ENCODE data around the gene EPS8. TPM values are rescaled to one million over a fixed set of nuclear protein-coding genes. Genes with fewer than 3 reads are reported as not detected.

The EPS8 gene
- total RNA-seq, 1 donor from 2014 or later: 35.3 TPM

DNA sequence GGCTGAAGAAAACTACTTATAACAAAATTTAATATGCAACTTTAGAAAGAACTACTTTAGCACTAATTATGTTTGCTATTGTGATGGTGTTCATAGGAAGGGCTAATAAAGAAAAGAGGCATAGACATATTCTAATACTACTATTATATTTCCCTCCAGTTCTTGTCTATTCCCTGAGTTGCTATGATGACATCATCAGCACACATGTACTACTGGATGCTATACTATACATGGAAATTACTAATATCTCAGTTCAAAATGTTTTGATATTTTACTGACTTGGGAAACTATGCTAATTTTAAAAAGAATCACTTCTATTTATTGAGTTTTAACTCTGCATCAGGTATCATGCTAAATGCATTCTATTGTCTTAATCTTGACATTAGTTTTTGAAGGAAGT, 101.6 kb downstream of the EPS8 start:
- no peak for FAIRE-seq
- TF ChIP-seq, protein P1, sequence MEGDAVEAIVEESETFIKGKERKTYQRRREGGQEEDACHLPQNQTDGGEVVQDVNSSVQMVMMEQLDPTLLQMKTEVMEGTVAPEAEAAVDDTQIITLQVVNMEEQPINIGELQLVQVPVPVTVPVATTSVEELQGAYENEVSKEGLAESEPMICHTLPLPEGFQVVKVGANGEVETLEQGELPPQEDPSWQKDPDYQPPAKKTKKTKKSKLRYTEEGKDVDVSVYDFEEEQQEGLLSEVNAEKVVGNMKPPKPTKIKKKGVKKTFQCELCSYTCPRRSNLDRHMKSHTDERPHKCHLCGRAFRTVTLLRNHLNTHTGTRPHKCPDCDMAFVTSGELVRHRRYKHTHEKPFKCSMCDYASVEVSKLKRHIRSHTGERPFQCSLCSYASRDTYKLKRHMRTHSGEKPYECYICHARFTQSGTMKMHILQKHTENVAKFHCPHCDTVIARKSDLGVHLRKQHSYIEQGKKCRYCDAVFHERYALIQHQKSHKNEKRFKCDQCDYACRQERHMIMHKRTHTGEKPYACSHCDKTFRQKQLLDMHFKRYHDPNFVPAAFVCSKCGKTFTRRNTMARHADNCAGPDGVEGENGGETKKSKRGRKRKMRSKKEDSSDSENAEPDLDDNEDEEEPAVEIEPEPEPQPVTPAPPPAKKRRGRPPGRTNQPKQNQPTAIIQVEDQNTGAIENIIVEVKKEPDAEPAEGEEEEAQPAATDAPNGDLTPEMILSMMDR (IDR thresholded peaks at IDR 0.05; ENCODE audit: insufficient read depth, low read length, severe bottlenecking): no peak
- DNase-seq (ENCODE audit: low read depth): no peak
- Histone ChIP-seq H3K36me3 (ENCODE audit: control insufficient read depth, insufficient read depth, low read length) (no peaks in the 10 kb centered on the region), H3K4me3 (ENCODE audit: low read depth, low read length) (no peak overlapping the region), H3K27me3 (ENCODE audit: control insufficient read depth, insufficient read depth, low read length) (no peaks in the 10 kb centered on the region)

DNA sequence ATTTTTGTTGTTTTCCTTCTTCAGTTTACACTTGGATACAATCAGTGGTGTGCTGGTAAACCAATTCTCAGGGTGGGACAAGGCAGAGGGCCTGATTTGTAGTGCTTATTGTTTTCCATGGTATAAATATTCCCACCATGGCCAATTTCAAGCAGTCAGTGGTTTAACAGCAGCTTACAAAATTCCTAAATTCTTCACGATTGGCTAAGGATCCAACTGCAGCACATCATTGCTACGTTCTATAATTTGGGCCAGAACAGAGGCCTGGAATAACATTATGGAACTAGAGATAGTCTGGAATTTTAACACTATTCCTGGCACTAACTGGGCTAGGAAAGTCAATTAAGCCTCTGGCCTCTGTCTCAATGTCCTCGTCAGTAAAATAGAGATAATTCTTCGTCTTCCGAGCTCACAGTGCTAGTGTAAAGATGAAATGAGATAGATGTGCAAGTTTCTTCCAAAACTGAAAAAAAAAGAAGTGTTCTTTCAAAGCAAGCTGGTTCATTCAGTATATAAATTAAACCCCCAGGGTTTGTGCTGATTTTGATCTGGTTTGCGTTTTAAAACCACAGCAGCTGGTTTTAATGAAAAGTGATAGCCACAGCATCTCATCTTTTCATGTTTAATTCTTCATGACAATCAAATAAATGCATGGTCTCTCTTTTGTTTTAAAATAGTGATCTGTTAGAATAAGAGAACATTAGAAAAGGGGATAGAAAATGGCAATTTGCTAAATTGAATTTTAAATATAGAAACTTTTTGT, 104.1 kb downstream of the EPS8 start:
- FAIRE-seq (no peak), DNase-seq (ENCODE audit: low read depth) (no peak)
- Histone ChIP-seq H3K36me3 (ENCODE audit: control insufficient read depth, insufficient read depth, low read length) (no peaks in the 10 kb centered on the region), H3K27me3 (ENCODE audit: control insufficient read depth, insufficient read depth, low read length) (no peaks in the 10 kb centered on the region), H3K4me3 (ENCODE audit: low read depth, low read length) (no peak overlapping the region)
- TF ChIP-seq, protein P1 (IDR thresholded peaks at IDR 0.05; ENCODE audit: insufficient read depth, low read length, severe bottlenecking): no peak

DNA sequence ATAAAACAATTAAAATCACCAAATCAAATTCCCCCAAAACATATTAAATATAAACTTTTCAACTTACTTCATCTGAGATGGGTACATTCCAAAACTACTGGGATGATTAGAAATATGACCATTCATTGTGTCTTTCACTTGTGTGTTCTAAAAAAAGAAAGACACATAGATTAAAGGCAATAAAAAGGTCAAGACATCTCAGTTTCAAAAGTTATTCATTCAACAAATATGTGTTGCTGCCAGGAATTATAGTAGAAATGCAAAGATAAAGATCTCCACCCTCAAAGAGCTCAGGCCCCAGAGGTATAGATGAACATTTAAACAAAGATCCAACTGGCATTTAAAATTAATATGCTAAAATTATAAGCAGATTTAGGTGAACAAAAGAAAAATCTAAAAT, 106.4 kb downstream of the EPS8 start:
- Histone ChIP-seq H3K36me3 (ENCODE audit: control insufficient read depth, insufficient read depth, low read length) (no peaks in the 10 kb centered on the region), H3K4me3 (ENCODE audit: low read depth, low read length) (no peak overlapping the region), H3K27me3 (ENCODE audit: control insufficient read depth, insufficient read depth, low read length) (no peaks in the 10 kb centered on the region)
- FAIRE-seq (no peak), DNase-seq (ENCODE audit: low read depth) (no peak)
- TF ChIP-seq, protein P1 (IDR thresholded peaks at IDR 0.05; ENCODE audit: insufficient read depth, low read length, severe bottlenecking): no peak

DNA sequence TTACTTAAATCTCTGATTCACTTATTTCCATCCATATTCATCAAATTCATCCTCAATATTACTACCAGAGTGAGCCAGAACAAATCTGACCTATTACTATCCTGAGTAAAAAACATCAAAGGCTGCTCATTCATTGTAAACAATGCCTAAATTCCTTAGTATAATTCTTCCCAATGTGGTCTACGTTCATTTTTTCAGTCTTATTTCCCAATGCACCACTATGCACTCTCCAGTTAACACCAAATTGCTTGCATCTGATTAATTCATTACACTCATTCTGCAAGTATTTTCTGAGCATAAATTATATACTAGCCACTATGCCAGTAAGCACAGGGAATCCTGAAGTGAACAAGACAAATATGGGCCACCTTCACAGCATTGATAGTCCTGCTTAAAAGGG, 110.0 kb downstream of the EPS8 start:
- TF ChIP-seq, protein P1 (IDR thresholded peaks at IDR 0.05; ENCODE audit: insufficient read depth, low read length, severe bottlenecking): no peak
- no peaks in the 10 kb centered on the region for H3K27me3 ChIP-seq (ENCODE audit: control insufficient read depth, insufficient read depth, low read length)
- H3K36me3 ChIP-seq (ENCODE audit: control insufficient read depth, insufficient read depth, low read length): no peaks in the 10 kb centered on the region
- FAIRE-seq (no peak), DNase-seq (ENCODE audit: low read depth) (no peak)
- H3K4me3 ChIP-seq (ENCODE audit: low read depth, low read length): no peak overlapping the region

DNA sequence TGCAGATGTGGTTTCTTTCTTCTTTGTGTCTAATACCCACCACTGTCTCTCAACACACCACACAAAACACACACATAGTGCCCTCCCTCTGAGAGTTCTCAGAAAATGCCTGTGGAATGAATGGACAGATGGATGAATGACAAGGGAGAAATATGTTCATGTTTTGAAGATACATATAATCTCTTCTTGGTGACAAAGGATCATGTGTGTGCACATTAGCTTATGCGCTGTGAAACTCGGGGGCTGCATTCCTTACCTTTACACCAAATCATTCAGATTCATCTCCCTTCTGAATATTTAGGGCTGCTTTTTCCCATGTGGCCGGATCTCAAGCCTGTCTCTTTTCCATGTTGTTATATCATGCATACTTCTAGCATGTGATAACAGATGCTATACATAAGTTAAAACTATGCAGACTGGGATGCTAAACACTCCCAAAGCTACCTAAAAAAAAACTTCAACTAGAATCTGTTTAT, 111.4 kb downstream of the EPS8 start:
- H3K27me3 ChIP-seq (ENCODE audit: control insufficient read depth, insufficient read depth, low read length): no peaks in the 10 kb centered on the region
- FAIRE-seq: no peak
- no peak for DNase-seq (ENCODE audit: low read depth)
- no peaks in the 10 kb centered on the region for H3K36me3 ChIP-seq (ENCODE audit: control insufficient read depth, insufficient read depth, low read length)
- H3K4me3 ChIP-seq (ENCODE audit: low read depth, low read length): no peak overlapping the region
- TF ChIP-seq, protein P1 (IDR thresholded peaks at IDR 0.05; ENCODE audit: insufficient read depth, low read length, severe bottlenecking): no peak

DNA sequence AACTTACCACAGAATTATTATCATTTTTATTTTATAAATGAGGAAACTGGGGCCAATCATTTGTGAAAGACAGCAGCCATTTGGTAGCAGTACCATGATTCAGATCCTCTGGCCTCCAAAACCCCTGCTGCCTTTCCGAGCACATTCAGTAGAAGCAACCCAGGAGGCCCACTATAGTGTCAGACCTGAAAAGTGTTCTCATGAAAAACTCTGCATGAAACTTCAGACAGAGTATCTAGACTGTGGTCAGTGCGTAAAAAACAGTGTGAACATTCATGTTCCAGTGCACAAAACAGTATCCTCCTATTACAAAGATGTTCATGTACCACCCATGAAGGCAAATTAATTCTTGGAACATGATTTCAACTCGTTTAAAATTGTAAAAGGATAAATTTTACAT, 112.0 kb downstream of the EPS8 start:
- Histone ChIP-seq H3K27me3 (ENCODE audit: control insufficient read depth, insufficient read depth, low read length) (no peaks in the 10 kb centered on the region), H3K4me3 (ENCODE audit: low read depth, low read length) (no peak overlapping the region), H3K36me3 (ENCODE audit: control insufficient read depth, insufficient read depth, low read length) (no peaks in the 10 kb centered on the region)
- TF ChIP-seq, protein P1 (IDR thresholded peaks at IDR 0.05; ENCODE audit: insufficient read depth, low read length, severe bottlenecking): no peak
- DNase-seq (ENCODE audit: low read depth) (no peak), FAIRE-seq (no peak)
